ENCODE measurements around the gene OXSR1. TPM values are rescaled to one million over a fixed set of nuclear protein-coding genes. Genes with fewer than 3 reads are reported as not detected.

The OXSR1 gene
- total RNA-seq, 3 donors from 2014 or later: 40.2 to 44.0 (median 41.9) TPM

GRCh38 chr3:38168151-38169026, 3.1 kb downstream of the OXSR1 start:
- Histone ChIP-seq H3K9me3 (no peaks in the 10 kb centered on the region), H3K4me1 (ENCODE audit: low read depth) (peaks cover 9% of the 10 kb centered on the region), H3K4me3 (no peak overlapping the region), H3K36me3 (ENCODE audit: low read depth) (no peaks in the 10 kb centered on the region)
- TF ChIP-seq CTCF (IDR thresholded peaks at IDR 0.05): no peak
- DNase-seq (no peak), ATAC-seq (no peak)
- intact Hi-C loops (cut with DNase I, micrococcal nuclease): no loop called here

GRCh38 chr3:38169027-38169317, 3.6 kb downstream of the OXSR1 start:
- Histone ChIP-seq H3K4me3 (no peak overlapping the region), H3K4me1 (ENCODE audit: low read depth) (peaks cover 7% of the 10 kb centered on the region), H3K9me3 (no peaks in the 10 kb centered on the region), H3K36me3 (ENCODE audit: low read depth) (no peaks in the 10 kb centered on the region)
- TF ChIP-seq CTCF (IDR thresholded peaks at IDR 0.05): no peak
- ATAC-seq: no peak
- DNase-seq: no peak
- intact Hi-C loops (cut with DNase I, micrococcal nuclease): no loop called here

GRCh38 chr3:38170722-38171121, 5.4 kb downstream of the OXSR1 start:
- H3K4me1 ChIP-seq (ENCODE audit: low read depth): peaks cover 4% of the 10 kb centered on the region
- no peaks in the 10 kb centered on the region for H3K9me3 ChIP-seq
- TF ChIP-seq CTCF (IDR thresholded peaks at IDR 0.05): no peak
- DNase-seq (no peak), ATAC-seq (no peak)
- intact Hi-C loops (cut with DNase I, micrococcal nuclease): no loop called here
- no peak overlapping the region for H3K4me3 ChIP-seq
- no peaks in the 10 kb centered on the region for H3K36me3 ChIP-seq (ENCODE audit: low read depth)

GRCh38 chr3:38171622-38172021, 6.3 kb downstream of the OXSR1 start:
- ATAC-seq (no peak), DNase-seq (no peak)
- Histone ChIP-seq H3K4me3 (no peak overlapping the region), H3K9me3 (no peaks in the 10 kb centered on the region), H3K36me3 (ENCODE audit: low read depth) (no peaks in the 10 kb centered on the region), H3K4me1 (ENCODE audit: low read depth) (peaks cover 2% of the 10 kb centered on the region)
- no peak for TF ChIP-seq CTCF (IDR thresholded peaks at IDR 0.05)
- intact Hi-C loops (cut with DNase I, micrococcal nuclease): no loop called here

GRCh38 chr3:38173834-38174418, 8.6 kb downstream of the OXSR1 start:
- Histone ChIP-seq H3K36me3 (ENCODE audit: low read depth) (no peaks in the 10 kb centered on the region), H3K4me3 (no peak overlapping the region), H3K4me1 (ENCODE audit: low read depth) (no peaks in the 10 kb centered on the region), H3K9me3 (no peaks in the 10 kb centered on the region)
- ATAC-seq: peak; percentile 19
- intact Hi-C loops (cut with DNase I, micrococcal nuclease): no loop called here
- no peak for DNase-seq
- no peak for TF ChIP-seq CTCF (IDR thresholded peaks at IDR 0.05)
